ENCODE measurements around the gene KRTAP3-2. TPM values are rescaled to one million over a fixed set of nuclear protein-coding genes. Genes with fewer than 3 reads are reported as not detected.
"Not testable (repeated sequence)": the region's sequence is repeated elsewhere in the genome, so short reads cannot be mapped to it uniquely, and the experiment has no call there.

KRTAP3-2 gene
- total RNA-seq (not detected), polyA plus RNA-seq (not detected)
- long read RNA-seq, donor 1 = 0 reads
- long read RNA-seq, donor 2 = 0 reads
- long read RNA-seq, donor 3 = 0 reads

DNA sequence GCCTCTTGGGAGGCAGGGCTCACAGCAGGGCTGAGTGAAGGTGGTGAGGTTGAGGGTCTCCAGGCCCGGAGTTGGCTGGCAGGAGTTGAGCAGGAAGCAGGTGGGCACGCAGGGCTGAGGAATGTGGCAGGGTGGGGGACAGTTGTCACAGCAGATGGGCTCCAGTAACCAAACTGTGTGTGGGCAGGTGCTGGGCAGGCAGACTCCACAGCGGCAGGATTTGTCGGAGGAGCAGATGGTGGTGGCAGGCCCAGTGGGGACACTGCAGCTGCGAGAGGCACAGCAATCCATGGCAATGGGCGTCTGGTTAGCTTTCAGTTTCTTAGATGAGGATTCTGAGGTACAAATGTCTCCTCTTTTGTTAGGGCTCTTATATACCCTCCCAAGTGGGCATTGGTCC is at the start of gene KRTAP3-2:
TSS of gene KRTAP3-2 (minus strand) at position 344 of the 400 bp plus-strand sequence. CDS start at position 291, 53 bp downstream.
- H3K9me3 ChIP-seq; H3K4me1 ChIP-seq; H3K4me3 ChIP-seq; DNase-seq; intact Hi-C loops (cut with DNase I); H3K36me3 ChIP-seq; H3K27ac ChIP-seq; ATAC-seq: not testable (repeated sequence)
- WGBS, 4 donors = 70 to 86% (median 72%) methylated on average over 6 of the region's 6 CpGs
- peaks cover 0 to 41% (median 8%) of the 10 kb centered on the region in 9 donors for H3K27me3 ChIP-seq

GRCh38 chr17:41049110-41049509 is 49.4 kb upstream of the KRTAP3-2 start:
- DNase-seq (no peak), ATAC-seq (no peak)
- WGBS, 4 donors = 49 to 64% (median 61%) methylated on average over 2 of the region's 2 CpGs
- Histone ChIP-seq H3K27me3 (peaks cover 0 to 49% (median 22%) of the 10 kb centered on the region in 9 donors), H3K9me3 (peaks cover 0 to 9% (median 0%) of the 10 kb centered on the region in 12 donors), H3K4me1 (no peaks in the 10 kb centered on the region), H3K4me3 (no peak overlapping the region), H3K36me3 (no peaks in the 10 kb centered on the region), H3K27ac (no peak overlapping the region)
- TF ChIP-seq, protein P1, sequence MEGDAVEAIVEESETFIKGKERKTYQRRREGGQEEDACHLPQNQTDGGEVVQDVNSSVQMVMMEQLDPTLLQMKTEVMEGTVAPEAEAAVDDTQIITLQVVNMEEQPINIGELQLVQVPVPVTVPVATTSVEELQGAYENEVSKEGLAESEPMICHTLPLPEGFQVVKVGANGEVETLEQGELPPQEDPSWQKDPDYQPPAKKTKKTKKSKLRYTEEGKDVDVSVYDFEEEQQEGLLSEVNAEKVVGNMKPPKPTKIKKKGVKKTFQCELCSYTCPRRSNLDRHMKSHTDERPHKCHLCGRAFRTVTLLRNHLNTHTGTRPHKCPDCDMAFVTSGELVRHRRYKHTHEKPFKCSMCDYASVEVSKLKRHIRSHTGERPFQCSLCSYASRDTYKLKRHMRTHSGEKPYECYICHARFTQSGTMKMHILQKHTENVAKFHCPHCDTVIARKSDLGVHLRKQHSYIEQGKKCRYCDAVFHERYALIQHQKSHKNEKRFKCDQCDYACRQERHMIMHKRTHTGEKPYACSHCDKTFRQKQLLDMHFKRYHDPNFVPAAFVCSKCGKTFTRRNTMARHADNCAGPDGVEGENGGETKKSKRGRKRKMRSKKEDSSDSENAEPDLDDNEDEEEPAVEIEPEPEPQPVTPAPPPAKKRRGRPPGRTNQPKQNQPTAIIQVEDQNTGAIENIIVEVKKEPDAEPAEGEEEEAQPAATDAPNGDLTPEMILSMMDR (IDR thresholded peaks at IDR 0.05) = no peak
- no peak for TF ChIP-seq POLR2A (IDR thresholded peaks at IDR 0.05)
- intact Hi-C loops (cut with DNase I) = no loop called here

DNA sequence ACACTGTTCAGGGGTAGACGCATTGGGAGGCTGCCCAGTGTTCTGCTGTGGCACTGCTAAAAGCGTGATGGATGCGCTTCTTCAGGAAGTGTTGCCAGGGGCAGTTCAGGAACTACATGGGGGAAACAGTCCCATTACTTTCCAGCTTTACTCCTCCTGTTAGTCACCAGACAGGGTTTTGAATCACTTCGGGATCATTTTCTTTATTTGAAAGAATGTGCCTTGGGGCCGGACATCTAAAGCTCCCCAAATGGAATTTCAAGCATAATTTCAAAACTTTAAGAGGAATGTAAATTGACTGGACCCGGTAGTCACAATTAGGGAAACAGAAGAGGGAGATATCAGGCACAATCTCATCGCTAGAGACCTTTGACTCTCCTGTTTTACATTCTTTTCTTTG is 48.7 kb upstream of the KRTAP3-2 start:
- H3K36me3 ChIP-seq = no peaks in the 10 kb centered on the region
- H3K9me3 ChIP-seq = peaks cover 0 to 6% (median 0%) of the 10 kb centered on the region in 12 donors
- no peak overlapping the region for H3K4me3 ChIP-seq
- TF ChIP-seq, protein P1 (IDR thresholded peaks at IDR 0.05) = no peak
- TF ChIP-seq POLR2A (IDR thresholded peaks at IDR 0.05) = no peak
- DNase-seq = no peak
- H3K27me3 ChIP-seq = peaks cover 0 to 49% (median 22%) of the 10 kb centered on the region in 9 donors
- no peak overlapping the region for H3K27ac ChIP-seq
- ATAC-seq = no peak
- WGBS, 4 donors = 72 to 77% (median 73%) methylated on average over 7 of the region's 7 CpGs
- intact Hi-C loops (cut with DNase I) = no loop called here
- no peaks in the 10 kb centered on the region for H3K4me1 ChIP-seq

DNA sequence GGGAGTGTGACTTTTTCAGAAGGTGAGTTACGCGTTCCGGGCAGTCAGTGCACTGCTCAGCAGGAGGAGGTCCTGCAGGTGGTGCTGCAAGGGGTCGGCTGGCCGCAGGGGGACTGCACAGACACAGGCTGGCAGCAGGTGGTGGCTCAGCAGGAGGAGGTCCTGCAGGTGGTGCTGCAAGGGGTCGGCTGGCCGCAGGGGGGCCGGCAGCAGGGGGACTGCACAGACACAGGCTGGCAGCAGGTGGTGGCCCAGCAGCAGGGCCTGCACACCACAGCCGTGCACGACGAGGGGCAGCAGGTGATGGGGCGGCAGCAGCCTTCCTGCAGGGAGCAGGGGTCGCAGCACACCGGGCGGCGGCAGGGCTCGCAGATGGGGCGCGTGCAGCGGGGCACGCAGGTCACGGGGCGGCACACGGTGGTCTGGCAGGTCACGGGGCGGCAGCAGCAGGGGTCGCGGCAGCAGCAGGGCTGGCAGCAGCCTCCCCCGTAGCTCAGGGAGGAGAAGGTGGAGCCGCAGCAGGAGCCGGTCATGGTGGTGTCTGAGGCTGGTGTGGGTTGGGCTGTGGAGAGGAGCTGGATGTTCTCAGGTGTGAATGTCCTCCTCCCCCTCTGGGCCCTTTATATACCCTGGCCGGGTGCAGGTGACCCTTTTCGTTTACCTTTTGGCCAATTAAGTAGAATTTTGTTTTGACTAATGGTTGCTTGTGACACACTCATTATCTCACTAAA is 47.2 kb upstream of the KRTAP3-2 start, which contains the start of gene KRTAP2-1:
TSS of gene KRTAP2-1 (minus strand) at position 582 of the 731 bp plus-strand sequence. CDS start at position 533, 49 bp downstream.
- peak in 1 of 4 donors; percentile 24 for ATAC-seq
- H3K4me3 ChIP-seq; H3K36me3 ChIP-seq; H3K27ac ChIP-seq; DNase-seq; H3K9me3 ChIP-seq; intact Hi-C loops (cut with DNase I); H3K4me1 ChIP-seq: not testable (repeated sequence)
- WGBS, 4 donors = 33 to 67% (median 45%) methylated on average over 8 to 10 of the region's 33 CpGs
- peaks cover 0 to 49% (median 22%) of the 10 kb centered on the region in 9 donors for H3K27me3 ChIP-seq

DNA sequence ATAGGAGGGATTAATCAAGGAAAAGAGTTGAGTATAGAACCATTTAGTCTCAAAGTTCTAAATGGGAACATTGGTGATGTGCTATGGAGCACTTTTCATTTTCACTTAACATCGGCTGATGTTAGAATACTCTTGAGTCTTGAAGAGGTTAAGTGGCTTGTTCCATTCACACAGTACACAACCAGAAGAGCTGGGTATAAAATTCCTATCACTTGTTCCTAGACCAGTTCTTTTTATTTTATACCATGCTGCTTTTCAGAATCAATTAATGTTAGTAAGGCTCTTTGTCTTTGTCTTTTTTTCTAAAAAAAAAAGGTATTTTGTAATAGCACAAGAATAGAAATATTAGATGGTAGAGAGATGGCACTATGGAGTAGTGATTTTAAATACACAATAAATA is 43.2 kb upstream of the KRTAP3-2 start:
- Histone ChIP-seq H3K27me3 (peaks cover 0 to 21% (median 8%) of the 10 kb centered on the region in 9 donors), H3K4me3 (no peak overlapping the region), H3K27ac (no peak overlapping the region), H3K36me3 (no peaks in the 10 kb centered on the region), H3K4me1 (no peaks in the 10 kb centered on the region), H3K9me3 (peaks cover 0 to 6% (median 0%) of the 10 kb centered on the region in 12 donors)
- no peak for TF ChIP-seq POLR2A (IDR thresholded peaks at IDR 0.05)
- TF ChIP-seq, protein P1 (IDR thresholded peaks at IDR 0.05) = no peak
- no peak for DNase-seq
- WGBS, 4 donors = 92 to 99% (median 98%) methylated on average over 1 of the region's 1 CpG
- ATAC-seq = no peak
- intact Hi-C loops (cut with DNase I) = no loop called here

DNA sequence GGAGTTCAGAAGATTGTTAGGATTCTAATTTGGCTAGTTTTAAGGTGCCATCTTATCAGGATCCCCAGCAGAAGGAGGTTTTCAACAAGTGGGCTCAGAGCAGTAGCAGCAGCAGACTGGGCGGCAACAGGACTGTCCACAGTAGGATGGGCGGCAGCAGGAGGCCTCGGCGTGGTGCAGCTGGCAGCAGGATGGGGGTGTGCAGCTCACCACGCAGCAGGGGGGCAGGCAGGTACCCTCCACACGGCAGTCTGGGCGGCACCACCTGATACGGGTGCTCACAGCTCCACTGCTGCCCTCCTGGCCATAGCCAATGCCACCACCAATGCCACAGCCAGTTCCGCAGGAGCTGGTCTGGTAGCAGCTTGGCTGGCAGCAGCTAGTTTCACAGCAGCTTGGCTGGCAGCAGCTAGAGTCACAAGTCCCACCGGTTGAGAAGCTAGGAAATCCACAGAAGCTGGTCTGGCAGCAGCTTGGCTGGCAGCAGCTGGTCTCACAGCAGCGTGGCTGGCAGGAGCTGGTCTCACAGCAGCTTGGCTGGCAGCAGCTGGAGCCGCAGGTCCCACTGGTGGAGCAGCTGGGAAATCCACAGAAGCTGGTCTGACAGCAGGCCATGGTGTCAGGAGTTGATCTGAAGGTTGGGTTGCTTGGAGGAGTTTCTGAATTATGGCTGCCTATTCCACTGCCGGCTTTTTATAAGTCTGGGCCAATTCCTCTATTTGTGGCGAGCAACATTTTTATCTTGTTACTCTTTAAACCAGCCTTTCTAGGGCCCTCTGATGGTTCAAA is 41.3 kb upstream of the KRTAP3-2 start, which contains the start of gene KRTAP1-1:
TSS of gene KRTAP1-1 (minus strand) at position 668 of the 789 bp plus-strand sequence. CDS start at position 615, 53 bp downstream.
- intact Hi-C loops (cut with DNase I); H3K27ac ChIP-seq; H3K36me3 ChIP-seq; H3K9me3 ChIP-seq; ATAC-seq; H3K4me1 ChIP-seq; H3K4me3 ChIP-seq: not testable (repeated sequence)
- WGBS, 4 donors = 61 to 79% (median 71%) methylated on average over 10 to 14 of the region's 14 CpGs
- H3K27me3 ChIP-seq = peaks cover 0 to 11% (median 3%) of the 10 kb centered on the region in 9 donors
- DNase-seq = peak in 1 of 5 donors; percentile 39

Data from heart left ventricle (tissue), 16 donors.